Left ventricle myocardium inferior (tissue), 1 donor: ENCODE measurements around the gene ADORA1. TPM values are rescaled to one million over a fixed set of nuclear protein-coding genes. Genes with fewer than 3 reads are reported as not detected.

ENCODE experiments used
- DNase-seq: peaks from one replicate; pipeline ENCODE4 v3.0.0-alpha.2; 2020
- H3K27ac ChIP-seq: fragments of 200-600 bp; replicated peaks from 2 replicates; pipeline ENCODE4 v1.8.0; 2021
- H3K27me3 ChIP-seq: fragments of 200-600 bp; 2 replicates; pipeline ENCODE4 v1.8.0; 2021; ENCODE audit warnings: low read depth
- H3K36me3 ChIP-seq: fragments of 200-600 bp; 2 replicates; pipeline ENCODE4 v1.8.0; 2021
- H3K4me1 ChIP-seq: fragments of 200-600 bp; 2 replicates; pipeline ENCODE4 v1.8.0; 2021
- H3K4me3 ChIP-seq: fragments of 200-600 bp; 2 replicates; pipeline ENCODE4 v1.8.0; 2021; ENCODE audit warnings: mild to moderate bottlenecking, moderate library complexity
- H3K9me3 ChIP-seq: fragments of 200-600 bp; replicated peaks from 2 replicates; pipeline ENCODE4 v1.8.0; 2021
- CTCF ChIP-seq: fragments of 200-600 bp; IDR thresholded peaks from 2 replicates; pipeline ENCODE4 v1.8.0; 2021; ENCODE audit warnings: antibody characterized with exemption, mild to moderate bottlenecking, borderline replicate concordance
- intact Hi-C: fragments of 100-400 bp; cut with micrococcal nuclease; formaldehyde crosslinking; loops from one replicate; pipeline ENCODE4 v1.11.0; 2022
- total RNA-seq: library from RNA; stranded (reverse); fragmentation: NEBNext Ultra II Directional; extraction: Animal tissue kit (Norgen Biotek cat#: 25700); gene quantifications from one replicate; pipeline ENCODE4 v1.2.1, GENCODE V29; 2021
- donor health status: DM: no; HTN: yes; CAD: no; lungs with severe emphysema.

The ADORA1 gene
- total RNA-seq, 1 donor from 2014 or later, result 16.4 TPM

- no peaks in the 10 kb centered on the region for H3K4me1 ChIP-seq
- H3K4me3 ChIP-seq, result no peak overlapping the region
- TF ChIP-seq CTCF, result no peak
- H3K27me3 ChIP-seq, result peaks cover 10% of the 10 kb centered on the region
- no peak overlapping the region for H3K27ac ChIP-seq
- no peaks in the 10 kb centered on the region for H3K36me3 ChIP-seq
- no peak for DNase-seq
- intact Hi-C loops, result no loop called here
- peaks cover 15% of the 10 kb centered on the region for H3K9me3 ChIP-seq
These were observed 25.5 kb upstream of the ADORA1 start for GRCh38 chr1:203101813-203102634.

- intact Hi-C loops, result no loop called here
- no peak for DNase-seq
- TF ChIP-seq CTCF, result no peak
- Histone ChIP-seq H3K27me3 (peaks cover 21% of the 10 kb centered on the region), H3K36me3 (no peaks in the 10 kb centered on the region), H3K27ac (no peak overlapping the region), H3K4me1 (no peaks in the 10 kb centered on the region), H3K4me3 (no peak overlapping the region), H3K9me3 (peaks cover 15% of the 10 kb centered on the region)
These were observed 24.3 kb upstream of the ADORA1 start for GRCh38 chr1:203103216-203103615.

- DNase-seq, result no peak
- Histone ChIP-seq H3K4me3 (no peak overlapping the region), H3K27ac (no peak overlapping the region), H3K4me1 (no peaks in the 10 kb centered on the region), H3K27me3 (peaks cover 28% of the 10 kb centered on the region), H3K36me3 (no peaks in the 10 kb centered on the region), H3K9me3 (peaks cover 15% of the 10 kb centered on the region)
- intact Hi-C loops, result no loop called here
- TF ChIP-seq CTCF, result no peak
These were observed 23.6 kb upstream of the ADORA1 start for GRCh38 chr1:203103829-203104495.

GRCh38 chr1:203104789-203105390, 22.6 kb upstream of the ADORA1 start:
- no peak for TF ChIP-seq CTCF
- H3K27me3 ChIP-seq, result peaks cover 34% of the 10 kb centered on the region
- intact Hi-C loops, result no loop called here
- H3K36me3 ChIP-seq, result no peaks in the 10 kb centered on the region
- H3K9me3 ChIP-seq, result peaks cover 15% of the 10 kb centered on the region
- H3K27ac ChIP-seq, result no peak overlapping the region
- no peak for DNase-seq
- no peaks in the 10 kb centered on the region for H3K4me1 ChIP-seq
- no peak overlapping the region for H3K4me3 ChIP-seq

GRCh38 chr1:203112475-203112874, 15.1 kb upstream of the ADORA1 start:
- Histone ChIP-seq H3K27me3 (peaks cover 35% of the 10 kb centered on the region), H3K27ac (no peak overlapping the region), H3K9me3 (no peaks in the 10 kb centered on the region), H3K4me3 (no peak overlapping the region), H3K36me3 (no peaks in the 10 kb centered on the region), H3K4me1 (no peaks in the 10 kb centered on the region)
- DNase-seq, result no peak
- intact Hi-C loops, result loop anchor here (10.0 kb wide), 1 partner anchor 68 kb away; no protein-coding TSS in a partner anchor
- no peak for TF ChIP-seq CTCF
